Esophagus squamous epithelium (tissue), 5 donors: Measurements from ENCODE around the gene EEIG1. TPM values are rescaled to one million over a fixed set of nuclear protein-coding genes. Genes with fewer than 3 reads are reported as not detected.

Experiments
- DNase-seq: peaks from one replicate; lab custom pipeline; 2025; lab: John Stamatoyannopoulos, UW
- H3K27ac ChIP-seq, 4 donors: fragments of 200-600 bp; sonication (generic); one replicate each; pipeline ENCODE4 v1.5.1; 2016 to 2019; ENCODE audit warnings: mild to moderate bottlenecking in 1 of 4
- H3K27me3 ChIP-seq, 4 donors: fragments of 200-600 bp; sonication (generic); 1 replicate in 3 of 4; 2 replicates in 1 of 4; pipeline versions ENCODE4 v1.5.1 to v1.6.0; 2017 to 2021; ENCODE audit warnings: antibody characterized with exemption in 1 of 4
- H3K36me3 ChIP-seq, 3 donors: fragments of 200-600 bp; sonication (generic); one replicate each; pipeline ENCODE4 v1.5.1; 2016 to 2019
- H3K4me1 ChIP-seq, 3 donors: fragments of 200-600 bp; sonication (generic); one replicate each; pipeline ENCODE4 v1.5.1; 2017 to 2019
- H3K4me3 ChIP-seq, 4 donors: fragments of 200-600 bp; sonication (generic); 1 replicate in 3 of 4; 2 replicates in 1 of 4; pipeline ENCODE4 v1.5.1; 2016 to 2019; ENCODE audit warnings: mild to moderate bottlenecking in 2 of 4, moderate library complexity in 1 of 4
- H3K9me3 ChIP-seq, 3 donors: fragments of 200-600 bp; sonication (generic); one replicate each; pipeline ENCODE4 v1.5.1; 2016 to 2019
- POLR2A ChIP-seq, 4 donors: fragments of 450-650 bp; IDR thresholded peaks; one replicate each; pipeline ENCODE4 v1.6.1; 2017; ENCODE audit warnings: antibody characterized with exemption in 4 of 4, mild to moderate bottlenecking in 4 of 4, moderate library complexity in 3 of 4
- WGBS, 2 donors: methylation state at CpG; one replicate each; pipeline ENCODE4 v1.1.5; 2018; 5-methylcytosine and 5-hydroxymethylcytosine counted together
- intact Hi-C: fragments of 100-400 bp; cut with DNase I; formaldehyde crosslinking; loops from one replicate; pipeline ENCODE4 v1.15.0; 2022
- total RNA-seq, 4 donors: library from RNA; depleted of rRNA; stranded (reverse); fragments of >200 nt; gene quantifications; one replicate each; pipeline ENCODE4 v1.1.0, GENCODE V29; 2016
- TF ChIP-seq, protein P1 (sequence below), 6 experiments: fragments of 450-650 bp in 4 of 6; fragments of 200-600 bp in 2 of 6; sonication (generic) in 2 of 6; IDR thresholded peaks; one replicate each; pipeline ENCODE4 v1.5.1; 2016 to 2019; ENCODE audit warnings: antibody characterized with exemption in 6 of 6, mild to moderate bottlenecking in 4 of 6, moderate library complexity in 4 of 6
- donor health status: DM: yes; HTN: yes; CAD: no.

EEIG1 gene
- total RNA-seq, 4 donors from 2014 or later = 16.9 to 65.0 (median 24.0) TPM

GRCh38 chr9:128001779-128002298 lies 21.1 kb upstream of the EEIG1 start:
- TF ChIP-seq, protein P1, sequence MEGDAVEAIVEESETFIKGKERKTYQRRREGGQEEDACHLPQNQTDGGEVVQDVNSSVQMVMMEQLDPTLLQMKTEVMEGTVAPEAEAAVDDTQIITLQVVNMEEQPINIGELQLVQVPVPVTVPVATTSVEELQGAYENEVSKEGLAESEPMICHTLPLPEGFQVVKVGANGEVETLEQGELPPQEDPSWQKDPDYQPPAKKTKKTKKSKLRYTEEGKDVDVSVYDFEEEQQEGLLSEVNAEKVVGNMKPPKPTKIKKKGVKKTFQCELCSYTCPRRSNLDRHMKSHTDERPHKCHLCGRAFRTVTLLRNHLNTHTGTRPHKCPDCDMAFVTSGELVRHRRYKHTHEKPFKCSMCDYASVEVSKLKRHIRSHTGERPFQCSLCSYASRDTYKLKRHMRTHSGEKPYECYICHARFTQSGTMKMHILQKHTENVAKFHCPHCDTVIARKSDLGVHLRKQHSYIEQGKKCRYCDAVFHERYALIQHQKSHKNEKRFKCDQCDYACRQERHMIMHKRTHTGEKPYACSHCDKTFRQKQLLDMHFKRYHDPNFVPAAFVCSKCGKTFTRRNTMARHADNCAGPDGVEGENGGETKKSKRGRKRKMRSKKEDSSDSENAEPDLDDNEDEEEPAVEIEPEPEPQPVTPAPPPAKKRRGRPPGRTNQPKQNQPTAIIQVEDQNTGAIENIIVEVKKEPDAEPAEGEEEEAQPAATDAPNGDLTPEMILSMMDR (IDR thresholded peaks at IDR 0.05) = no peak
- H3K27me3 ChIP-seq = no peaks in the 10 kb centered on the region
- H3K36me3 ChIP-seq = no peaks in the 10 kb centered on the region
- intact Hi-C loops = no loop called here
- H3K4me1 ChIP-seq = peaks cover 8 to 27% (median 17%) of the 10 kb centered on the region in 3 donors
- 60 to 78% methylated on average over 6 to 12 of the region's 18 CpGs for WGBS, 2 donors
- H3K4me3 ChIP-seq = no peak overlapping the region
- H3K9me3 ChIP-seq = no peaks in the 10 kb centered on the region
- no peak for DNase-seq
- H3K27ac ChIP-seq = peak overlapping the region; percentile 6 to 36 (median 10)

DNA sequence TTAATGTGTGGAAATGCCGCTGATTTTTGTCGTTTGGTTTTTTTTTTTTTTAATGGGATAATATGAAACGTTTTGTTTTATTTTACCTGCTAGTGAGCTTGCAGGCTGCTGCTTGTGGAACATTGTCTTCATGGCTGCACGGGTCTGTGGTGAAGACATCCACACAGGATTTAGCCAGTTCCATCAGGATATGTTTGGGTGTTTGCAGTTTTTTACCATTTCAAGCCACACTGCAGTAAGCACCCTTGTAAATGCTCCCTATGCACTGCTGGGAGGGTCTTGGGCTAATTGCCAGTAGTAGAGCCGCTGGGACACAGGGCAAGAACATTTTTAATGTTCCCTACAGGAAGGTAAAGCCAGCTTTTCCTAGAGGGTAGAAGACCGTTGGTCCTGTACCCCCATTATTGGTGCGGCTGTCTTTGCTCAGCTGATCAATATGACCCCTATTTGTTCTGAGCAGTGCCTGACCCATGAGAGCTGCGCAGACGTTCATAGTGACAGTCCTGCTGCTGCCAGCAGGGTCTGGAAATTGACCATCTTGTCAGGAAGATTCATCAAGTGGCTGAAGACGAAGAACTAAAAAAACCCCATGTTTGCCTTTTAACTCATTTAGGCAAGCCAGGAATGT lies 20.5 kb upstream of the EEIG1 start:
- intact Hi-C loops = no loop called here
- H3K4me3 ChIP-seq = no peak overlapping the region
- 71 to 74% methylated on average over 8 to 9 of the region's 10 CpGs for WGBS, 2 donors
- DNase-seq = no peak
- H3K27ac ChIP-seq = peak overlapping the region in 3 of 4 donors; percentile 6 to 36 (median 12)
- no peaks in the 10 kb centered on the region for H3K27me3 ChIP-seq
- H3K36me3 ChIP-seq = no peaks in the 10 kb centered on the region
- H3K4me1 ChIP-seq = peaks cover 4 to 21% (median 17%) of the 10 kb centered on the region in 3 donors
- TF ChIP-seq, protein P1 (IDR thresholded peaks at IDR 0.05) = no peak
- TF ChIP-seq POLR2A (IDR thresholded peaks at IDR 0.05) = no peak
- H3K9me3 ChIP-seq = no peaks in the 10 kb centered on the region

DNA sequence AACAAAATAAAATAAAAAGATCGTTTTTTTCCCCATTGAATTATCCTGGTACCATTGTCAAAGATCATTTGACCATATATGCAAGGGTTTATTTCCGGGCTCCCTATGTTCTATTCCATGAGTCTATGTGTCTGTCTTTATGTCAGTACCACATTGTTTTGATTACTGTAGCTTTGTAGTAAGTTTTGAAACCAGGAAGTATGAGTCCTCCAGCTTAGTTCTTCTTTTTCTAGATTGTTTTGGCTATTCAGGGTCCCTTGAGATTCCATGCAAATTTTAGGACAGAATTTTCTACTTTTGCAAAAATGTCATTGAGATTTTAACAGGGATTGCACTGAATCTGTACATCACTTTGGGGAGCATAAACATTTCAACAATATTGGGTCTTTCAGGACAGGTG lies 18.7 kb upstream of the EEIG1 start:
- DNase-seq = no peak
- no peaks in the 10 kb centered on the region for H3K9me3 ChIP-seq
- TF ChIP-seq, protein P1 (IDR thresholded peaks at IDR 0.05) = no peak
- no peak for TF ChIP-seq POLR2A (IDR thresholded peaks at IDR 0.05)
- H3K4me3 ChIP-seq = no peak overlapping the region
- H3K27ac ChIP-seq = no peak overlapping the region
- H3K27me3 ChIP-seq = no peaks in the 10 kb centered on the region
- intact Hi-C loops = no loop called here
- no peaks in the 10 kb centered on the region for H3K36me3 ChIP-seq
- peaks cover 0 to 12% (median 10%) of the 10 kb centered on the region in 3 donors for H3K4me1 ChIP-seq
- WGBS, 2 donors = 87% methylated on average over 2 of the region's 2 CpGs

GRCh38 chr9:127993721-127994120 lies 12.9 kb upstream of the EEIG1 start:
- no peaks in the 10 kb centered on the region for H3K36me3 ChIP-seq
- no peak overlapping the region for H3K4me3 ChIP-seq
- DNase-seq = no peak
- no peak overlapping the region for H3K27ac ChIP-seq
- intact Hi-C loops = no loop called here
- no peaks in the 10 kb centered on the region for H3K27me3 ChIP-seq
- H3K4me1 ChIP-seq = peaks cover 0 to 15% (median 5%) of the 10 kb centered on the region in 3 donors
- no peaks in the 10 kb centered on the region for H3K9me3 ChIP-seq
- whole genome bisulfite sequencing, 2 donors = 87 to 89% methylated on average over 4 of the region's 4 CpGs
- TF ChIP-seq POLR2A (IDR thresholded peaks at IDR 0.05) = no peak
- TF ChIP-seq, protein P1 (IDR thresholded peaks at IDR 0.05) = no peak

GRCh38 chr9:127991757-127992274 lies 11.0 kb upstream of the EEIG1 start:
- Histone ChIP-seq H3K9me3 (no peaks in the 10 kb centered on the region), H3K36me3 (no peaks in the 10 kb centered on the region), H3K4me3 (no peak overlapping the region), H3K27me3 (no peaks in the 10 kb centered on the region), H3K4me1 (peaks cover 0 to 19% (median 5%) of the 10 kb centered on the region in 3 donors), H3K27ac (peak overlapping the region in 1 of 4 donors; percentile 29)
- DNase-seq = no peak
- TF ChIP-seq, protein P1 (IDR thresholded peaks at IDR 0.05) = no peak
- WGBS, 2 donors = 87 to 93% methylated on average over 3 of the region's 3 CpGs
- intact Hi-C loops = no loop called here
